Neural progenitor cell (in vitro differentiated cells): ENCODE data around the gene ARMH1. TPM values are rescaled to one million over a fixed set of nuclear protein-coding genes. Genes with fewer than 3 reads are reported as not detected.

Experiments used
- DNase-seq: peaks from one replicate; pipeline ENCODE4 v3.0.0-alpha.2; 2016; ENCODE audit warnings: low spot score
- H2AFZ ChIP-seq: fragments of 200-600 bp; sonication (generic); replicated peaks from 2 replicates; pipeline ENCODE4 v1.6.1; 2016; ENCODE audit warnings: antibody characterized with exemption
- H3F3A ChIP-seq: fragments of 200-600 bp; sonication (generic); 2 replicates; pipeline ENCODE4 v1.6.1; 2016; ENCODE audit warnings: antibody characterized with exemption, low read depth
- H3K27ac ChIP-seq: fragments of 200-600 bp; sonication (generic); 2 replicates; pipeline ENCODE4 v1.5.1; 2016; ENCODE audit warnings: mild to moderate bottlenecking
- H3K27me3 ChIP-seq: fragments of 200-600 bp; sonication (generic); 2 replicates; pipeline ENCODE4 v1.6.1; 2016; ENCODE audit warnings: mild to moderate bottlenecking, moderate library complexity
- H3K36me3 ChIP-seq: fragments of 200-600 bp; sonication (generic); 2 replicates; pipeline ENCODE4 v1.5.1; 2016
- H3K4me1 ChIP-seq: fragments of 200-600 bp; sonication (generic); 2 replicates; pipeline ENCODE4 v1.6.1; 2016; ENCODE audit warnings: mixed run types
- H3K4me2 ChIP-seq: fragments of 200-600 bp; sonication (generic); 2 replicates; pipeline ENCODE4 v1.6.1; 2016
- H3K4me3 ChIP-seq: fragments of 200-600 bp; sonication (generic); 2 replicates; pipeline ENCODE4 v1.5.1; 2016
- H3K79me2 ChIP-seq: fragments of 200-600 bp; sonication (generic); 2 replicates; pipeline ENCODE4 v1.6.1; 2016; ENCODE audit warnings: low read depth
- H3K9ac ChIP-seq: fragments of 200-600 bp; sonication (generic); 2 replicates; pipeline ENCODE4 v1.6.1; 2016
- H3K9me3 ChIP-seq: fragments of 200-600 bp; sonication (generic); 2 replicates; pipeline ENCODE4 v1.5.1; 2016; ENCODE audit warnings: low read depth
- H4K20me1 ChIP-seq: fragments of 200-600 bp; sonication (generic); 2 replicates; pipeline ENCODE4 v1.6.1; 2016; ENCODE audit warnings: low read depth
- H3K27ac Mint-ChIP-seq: 3 replicates; pipeline ENCODE4 v1.8.0; 2021; ENCODE audit warnings: mixed read lengths
- H3K27me3 Mint-ChIP-seq: 2 replicates; pipeline ENCODE4 v1.8.0; 2022; ENCODE audit warnings: low read depth, mild to moderate bottlenecking, inconsistent platforms, moderate library complexity, mixed read lengths; ENCODE audit not compliant: insufficient read depth
- H3K36me3 Mint-ChIP-seq: 3 replicates; pipeline ENCODE4 v1.8.0; 2021; ENCODE audit warnings: mixed read lengths
- H3K4me1 Mint-ChIP-seq: 3 replicates; pipeline ENCODE4 v1.8.0; 2021; ENCODE audit warnings: mixed read lengths
- H3K4me3 Mint-ChIP-seq: 3 replicates; pipeline ENCODE4 v1.8.0; 2021; ENCODE audit warnings: mild to moderate bottlenecking, moderate library complexity, mixed read lengths
- H3K9me3 Mint-ChIP-seq: 3 replicates; pipeline ENCODE4 v1.8.0; 2020; ENCODE audit warnings: mixed read lengths
- CTCF ChIP-seq: fragments of 200-600 bp; sonication (generic); IDR thresholded peaks from 2 replicates; pipeline ENCODE4 v1.5.1; 2017; ENCODE audit warnings: antibody characterized with exemption, mild to moderate bottlenecking
- EZH2 ChIP-seq: fragments of 200-600 bp; sonication (generic); IDR thresholded peaks from 2 replicates; pipeline ENCODE4 v1.6.1; 2017; ENCODE audit warnings: antibody characterized with exemption, mild to moderate bottlenecking, moderate library complexity
- EZH2phosphoT487 ChIP-seq: fragments of 200-600 bp; sonication (generic); IDR thresholded peaks from 2 replicates; pipeline ENCODE4 v1.6.1; 2017; ENCODE audit warnings: antibody characterized with exemption
- total RNA-seq: library from RNA; depleted of rRNA; stranded (reverse); fragments of >200 nt; gene quantifications from 2 replicates; pipeline ENCODE4 v1.2.3, GENCODE V29; 2015; ENCODE audit warnings: low replicate concordance

The ARMH1 gene
- total RNA-seq, 1 donor from 2014 or later = 3.6 TPM

GRCh38 chr1:44652445-44653106 is 21.9 kb upstream of the ARMH1 start:
- Histone ChIP-seq H3K27me3 (no peaks in the 10 kb centered on the region), H2AFZ (no peak overlapping the region), H3K36me3 (no peaks in the 10 kb centered on the region), H3K4me1 (peaks cover 24% of the 10 kb centered on the region), H3K4me2 (no peak overlapping the region), H3K4me3 (no peak overlapping the region), H3K27ac (no peak overlapping the region), H3F3A (peaks cover 43% of the 10 kb centered on the region), H3K9ac (no peak overlapping the region), H3K79me2 (no peaks in the 10 kb centered on the region), H3K9me3 (no peaks in the 10 kb centered on the region), H4K20me1 (peaks cover 67% of the 10 kb centered on the region)
- peak; percentile 85 for DNase-seq
- Mint-ChIP-seq H3K27me3 (peaks cover 10% of the 10 kb centered on the region), H3K36me3 (peaks cover 14% of the 10 kb centered on the region), H3K9me3 (no peaks in the 10 kb centered on the region), H3K4me3 (no peak overlapping the region), H3K27ac (no peak overlapping the region), H3K4me1 (peaks cover 36% of the 10 kb centered on the region)
- TF ChIP-seq EZH2 = no peak
- peak; percentile 94 for TF ChIP-seq CTCF

- Histone ChIP-seq H4K20me1 (peaks cover 59% of the 10 kb centered on the region), H3K79me2 (no peaks in the 10 kb centered on the region), H3K9ac (no peak overlapping the region), H3K27ac (no peak overlapping the region), H2AFZ (no peak overlapping the region), H3K36me3 (no peaks in the 10 kb centered on the region), H3K4me3 (no peak overlapping the region), H3F3A (peaks cover 43% of the 10 kb centered on the region), H3K4me1 (peaks cover 24% of the 10 kb centered on the region), H3K9me3 (no peaks in the 10 kb centered on the region), H3K4me2 (no peak overlapping the region), H3K27me3 (no peaks in the 10 kb centered on the region)
- Mint-ChIP-seq H3K27me3 (peaks cover 10% of the 10 kb centered on the region), H3K4me3 (no peak overlapping the region), H3K9me3 (no peaks in the 10 kb centered on the region), H3K36me3 (peaks cover 9% of the 10 kb centered on the region), H3K4me1 (peaks cover 30% of the 10 kb centered on the region), H3K27ac (no peak overlapping the region)
- no peak for DNase-seq
- no peak for TF ChIP-seq EZH2
- TF ChIP-seq CTCF = no peak
- no peak for TF ChIP-seq EZH2phosphoT487
These were observed 21.2 kb upstream of the ARMH1 start for GRCh38 chr1:44653107-44653964.

GRCh38 chr1:44654621-44655187 is 19.8 kb upstream of the ARMH1 start:
- H3K27ac Mint-ChIP-seq = no peak overlapping the region
- Histone ChIP-seq H3K4me1 (peaks cover 17% of the 10 kb centered on the region), H3K4me2 (no peak overlapping the region), H3K36me3 (no peaks in the 10 kb centered on the region), H3K9me3 (no peaks in the 10 kb centered on the region), H3K27ac (no peak overlapping the region), H3K27me3 (no peaks in the 10 kb centered on the region), H4K20me1 (peaks cover 46% of the 10 kb centered on the region), H3F3A (peaks cover 35% of the 10 kb centered on the region), H3K79me2 (no peaks in the 10 kb centered on the region), H3K4me3 (no peak overlapping the region), H2AFZ (no peak overlapping the region), H3K9ac (no peak overlapping the region)
- no peak for DNase-seq
- H3K4me1 Mint-ChIP-seq = peaks cover 21% of the 10 kb centered on the region
- H3K36me3 Mint-ChIP-seq = peaks cover 2% of the 10 kb centered on the region
- TF ChIP-seq EZH2 (no peak), CTCF (no peak), EZH2phosphoT487 (no peak)
- no peaks in the 10 kb centered on the region for H3K9me3 Mint-ChIP-seq
- peaks cover 15% of the 10 kb centered on the region for H3K27me3 Mint-ChIP-seq
- H3K4me3 Mint-ChIP-seq = no peak overlapping the region
